ENCODE results near the gene POLR2H. TPM values are rescaled to one million over a fixed set of nuclear protein-coding genes. Genes with fewer than 3 reads are reported as not detected.
A peak's percentile ranks its signal among the peaks of the same experiment; 100 is the strongest.

The POLR2H gene
- total and polyA plus RNA-seq, 2 of the 4 experiments (the other 2 are of a cell fraction): 47.7 to 130 TPM

GRCh38 chr3:184378651-184379357 is 17.3 kb downstream of the POLR2H start:
- intact Hi-C loops (cut with micrococcal nuclease) (no loop called here), dilution Hi-C loops (cut with HindIII; ENCODE audit: low sequenced_read_pairs, unreplicated experiment) (no loop called here), in situ Hi-C loops (cut with MboI; ENCODE audit: low sequenced_read_pairs) (loop anchor here (10.0 kb wide), 2 partner anchors 396 to 426 kb away; no protein-coding TSS in a partner anchor)
- H3K4me3 ChIP-seq (ENCODE audit: insufficient read depth, low read depth, low read length): no peak overlapping the region
- H2AK9ac ChIP-seq (replicated peaks; ENCODE audit: low read depth, low read length, poor library complexity): no peak overlapping the region
- no peak overlapping the region; the same call in 1 of the 2 replicates for H3K4me2 ChIP-seq (ENCODE audit: low read depth, low read length)
- BruUV-seq (replicated peaks): no TSS peak
- peaks cover 76% of the 10 kb centered on the region for H3K27me3 ChIP-seq (ENCODE audit: control insufficient read depth, insufficient read depth, low read length)
- H3K27ac ChIP-seq (ENCODE audit: insufficient read depth, low read length): no peak overlapping the region
- H3K18ac ChIP-seq (ENCODE audit: low read depth, low read length): no peak overlapping the region
- no peak overlapping the region for H4K8ac ChIP-seq (ENCODE audit: low read depth in 2 of 2, low read length in 2 of 2)
- H3K9me3 ChIP-seq (ENCODE audit: control insufficient read depth, insufficient read depth, low read length): no peaks in the 10 kb centered on the region
- no peak overlapping the region for H4K91ac ChIP-seq (ENCODE audit: insufficient read depth, low read depth, low read length)
- no peak overlapping the region for H4K5ac ChIP-seq (ENCODE audit: low read depth, low read length)
- H3K14ac ChIP-seq (replicated peaks; ENCODE audit: low read depth, low read length): no peak overlapping the region
- CTCF ChIA-PET: no interaction called here
- no peak overlapping the region for H3K4ac ChIP-seq (ENCODE audit: low read depth, low read length)
- H2AFZ ChIP-seq (replicated peaks; ENCODE audit: low read length, poor library complexity): peak overlapping the region; percentile 16
- no peak overlapping the region for H2BK5ac ChIP-seq (ENCODE audit: low read depth, low read length, poor library complexity, severe bottlenecking)
- H3K79me1 ChIP-seq (ENCODE audit: low read depth in 1 of 2, low read length in 2 of 2): no peaks in the 10 kb centered on the region
- ATAC-seq (ENCODE audit: low read depth): no peak
- H3K23ac ChIP-seq (ENCODE audit: low read depth, low read length): no peak overlapping the region
- H3K36me3 ChIP-seq (ENCODE audit: control insufficient read depth, insufficient read depth, low read length): no peaks in the 10 kb centered on the region
- H2AK5ac ChIP-seq (ENCODE audit: low read depth, low read length): no peak overlapping the region
- POLR2A ChIA-PET (ENCODE audit: unreplicated experiment): no interaction called here
- 100% methylated on average over 1 of the region's 10 CpGs; no CpG with 5 or more reads in 1 of the 2 experiments for WGBS, 2 experiments (ENCODE audit: extremely low coverage in 2 of 2, insufficient read length in 1 of 2)
- no peak for DNase-seq
- H2BK20ac ChIP-seq (ENCODE audit: low read depth, low read length): no peak overlapping the region
- no peak overlapping the region for H2BK120ac ChIP-seq (ENCODE audit: low read depth, low read length)
- H4K20me1 ChIP-seq (ENCODE audit: insufficient read depth, low read length): no peaks in the 10 kb centered on the region
- no peaks in the 10 kb centered on the region for H3K9me1 ChIP-seq (ENCODE audit: insufficient read depth, low read length)
- H2BK15ac ChIP-seq (ENCODE audit: low read depth, low read length): no peak overlapping the region
- H3K4me1 ChIP-seq (ENCODE audit: control insufficient read depth, insufficient read depth, low read length): peaks cover 2% of the 10 kb centered on the region; the same call in 1 of the 2 replicates
- H3K56ac ChIP-seq (ENCODE audit: extremely low read depth, insufficient read depth, low read length): no peak overlapping the region
- H3K9ac ChIP-seq (ENCODE audit: low read depth, low read length): no peak overlapping the region
- TF ChIP-seq SMC3 (IDR thresholded peaks at IDR 0.05; ENCODE audit: low read depth, low read length) (no peak), CHD1 (IDR thresholded peaks at IDR 0.05; ENCODE audit: low read depth, low read length) (no peak), ELK1 (IDR thresholded peaks at IDR 0.05; ENCODE audit: borderline replicate concordance, low read depth, low read length) (no peak), FOS (IDR thresholded peaks at IDR 0.05; ENCODE audit: low read depth, low read length) (no peak), MAZ (IDR thresholded peaks at IDR 0.05; ENCODE audit: borderline replicate concordance, low read depth, low read length) (no peak), RCOR1 (IDR thresholded peaks at IDR 0.05; ENCODE audit: insufficient replicate concordance, low read length) (no peak)
- TF ChIP-seq, protein P1, sequence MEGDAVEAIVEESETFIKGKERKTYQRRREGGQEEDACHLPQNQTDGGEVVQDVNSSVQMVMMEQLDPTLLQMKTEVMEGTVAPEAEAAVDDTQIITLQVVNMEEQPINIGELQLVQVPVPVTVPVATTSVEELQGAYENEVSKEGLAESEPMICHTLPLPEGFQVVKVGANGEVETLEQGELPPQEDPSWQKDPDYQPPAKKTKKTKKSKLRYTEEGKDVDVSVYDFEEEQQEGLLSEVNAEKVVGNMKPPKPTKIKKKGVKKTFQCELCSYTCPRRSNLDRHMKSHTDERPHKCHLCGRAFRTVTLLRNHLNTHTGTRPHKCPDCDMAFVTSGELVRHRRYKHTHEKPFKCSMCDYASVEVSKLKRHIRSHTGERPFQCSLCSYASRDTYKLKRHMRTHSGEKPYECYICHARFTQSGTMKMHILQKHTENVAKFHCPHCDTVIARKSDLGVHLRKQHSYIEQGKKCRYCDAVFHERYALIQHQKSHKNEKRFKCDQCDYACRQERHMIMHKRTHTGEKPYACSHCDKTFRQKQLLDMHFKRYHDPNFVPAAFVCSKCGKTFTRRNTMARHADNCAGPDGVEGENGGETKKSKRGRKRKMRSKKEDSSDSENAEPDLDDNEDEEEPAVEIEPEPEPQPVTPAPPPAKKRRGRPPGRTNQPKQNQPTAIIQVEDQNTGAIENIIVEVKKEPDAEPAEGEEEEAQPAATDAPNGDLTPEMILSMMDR (conservative IDR thresholded peaks at IDR 0.05; ENCODE audit: low read depth, low read length): no peak

Measured in IMR-90 (cell line).